ENCODE results near the gene ZNF66.

DNA sequence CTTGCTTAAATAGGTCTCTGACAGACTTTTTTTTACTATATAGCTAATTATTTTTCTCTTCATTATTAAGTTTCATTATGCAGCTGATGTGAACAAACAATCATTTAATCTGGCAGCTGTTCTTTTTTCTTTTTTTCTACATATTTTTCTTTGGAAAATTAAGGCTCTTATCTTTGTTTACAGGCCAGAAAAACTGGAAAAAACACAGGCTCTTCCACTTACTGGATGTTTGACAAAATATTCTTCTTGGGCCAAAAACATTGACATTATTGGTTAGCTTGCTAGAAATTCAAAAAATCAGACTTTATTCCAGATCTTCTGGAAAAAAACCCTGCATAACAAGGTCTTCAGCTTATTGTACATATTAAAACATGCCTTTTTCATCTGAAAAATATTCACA, 15.7 kb downstream of the ZNF66 start:
- TF ChIP-seq, protein P1, sequence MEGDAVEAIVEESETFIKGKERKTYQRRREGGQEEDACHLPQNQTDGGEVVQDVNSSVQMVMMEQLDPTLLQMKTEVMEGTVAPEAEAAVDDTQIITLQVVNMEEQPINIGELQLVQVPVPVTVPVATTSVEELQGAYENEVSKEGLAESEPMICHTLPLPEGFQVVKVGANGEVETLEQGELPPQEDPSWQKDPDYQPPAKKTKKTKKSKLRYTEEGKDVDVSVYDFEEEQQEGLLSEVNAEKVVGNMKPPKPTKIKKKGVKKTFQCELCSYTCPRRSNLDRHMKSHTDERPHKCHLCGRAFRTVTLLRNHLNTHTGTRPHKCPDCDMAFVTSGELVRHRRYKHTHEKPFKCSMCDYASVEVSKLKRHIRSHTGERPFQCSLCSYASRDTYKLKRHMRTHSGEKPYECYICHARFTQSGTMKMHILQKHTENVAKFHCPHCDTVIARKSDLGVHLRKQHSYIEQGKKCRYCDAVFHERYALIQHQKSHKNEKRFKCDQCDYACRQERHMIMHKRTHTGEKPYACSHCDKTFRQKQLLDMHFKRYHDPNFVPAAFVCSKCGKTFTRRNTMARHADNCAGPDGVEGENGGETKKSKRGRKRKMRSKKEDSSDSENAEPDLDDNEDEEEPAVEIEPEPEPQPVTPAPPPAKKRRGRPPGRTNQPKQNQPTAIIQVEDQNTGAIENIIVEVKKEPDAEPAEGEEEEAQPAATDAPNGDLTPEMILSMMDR (IDR thresholded peaks at IDR 0.05), result no peak
- TF ChIP-seq EZH2phosphoT487 (IDR thresholded peaks at IDR 0.05), result no peak
- TF ChIP-seq EZH2 (IDR thresholded peaks at IDR 0.05), result no peak
